ENCODE measurements around the gene SKP1. TPM values are rescaled to one million over a fixed set of nuclear protein-coding genes. Genes with fewer than 3 reads are reported as not detected.
A peak's percentile ranks its signal among the peaks of the same experiment; 100 is the strongest.

The SKP1 gene
- total and polyA plus RNA-seq, 9 of the 15 experiments (the other 6 are each of a cell fraction or from before 2014, with no cell fraction given) = 301 to 2,109 (median 639) TPM

DNA sequence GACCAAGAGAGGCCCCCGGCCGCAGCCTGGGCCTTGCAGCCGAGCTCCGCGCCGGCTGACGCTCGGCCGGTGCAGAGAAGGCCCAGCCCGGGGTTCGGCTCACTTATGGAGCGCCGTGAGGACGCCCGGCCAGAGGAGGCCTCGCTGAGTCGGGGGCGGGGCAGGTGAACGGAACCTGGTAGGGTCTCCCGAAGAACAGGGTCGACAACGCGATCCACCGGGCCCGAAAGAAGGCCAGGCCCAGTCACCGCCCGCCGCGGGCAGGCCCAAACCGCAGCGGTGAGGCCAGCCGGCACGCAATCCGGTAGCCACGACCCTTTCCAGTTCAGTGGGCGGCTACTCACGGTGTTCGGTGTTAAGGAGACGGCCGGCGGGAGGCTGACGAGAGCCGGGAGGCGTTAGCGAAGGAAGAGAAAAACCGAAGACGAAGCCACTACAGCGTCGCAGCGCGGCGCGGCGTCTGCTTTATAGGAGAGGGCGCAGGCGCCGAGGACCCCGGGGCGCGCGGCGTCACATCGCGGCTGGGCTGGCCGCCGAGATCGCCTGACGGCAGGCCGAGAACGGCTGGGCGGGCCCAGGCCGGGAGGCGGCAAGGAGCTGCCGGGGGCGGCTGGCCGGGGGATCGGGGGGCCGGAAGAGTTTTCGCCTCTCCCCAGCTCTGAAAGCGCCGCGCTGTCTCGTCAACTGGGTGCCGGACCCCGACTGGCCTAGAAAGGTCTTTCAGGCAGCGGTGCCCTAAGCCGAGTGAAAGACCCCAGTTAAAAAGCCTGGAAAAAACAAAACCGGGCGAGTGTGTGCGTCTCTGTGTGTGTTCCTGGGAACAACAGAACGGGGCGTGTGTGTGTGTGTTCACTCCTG is at the start of gene SKP1 (continued):
- TF ChIP-seq, protein P1, sequence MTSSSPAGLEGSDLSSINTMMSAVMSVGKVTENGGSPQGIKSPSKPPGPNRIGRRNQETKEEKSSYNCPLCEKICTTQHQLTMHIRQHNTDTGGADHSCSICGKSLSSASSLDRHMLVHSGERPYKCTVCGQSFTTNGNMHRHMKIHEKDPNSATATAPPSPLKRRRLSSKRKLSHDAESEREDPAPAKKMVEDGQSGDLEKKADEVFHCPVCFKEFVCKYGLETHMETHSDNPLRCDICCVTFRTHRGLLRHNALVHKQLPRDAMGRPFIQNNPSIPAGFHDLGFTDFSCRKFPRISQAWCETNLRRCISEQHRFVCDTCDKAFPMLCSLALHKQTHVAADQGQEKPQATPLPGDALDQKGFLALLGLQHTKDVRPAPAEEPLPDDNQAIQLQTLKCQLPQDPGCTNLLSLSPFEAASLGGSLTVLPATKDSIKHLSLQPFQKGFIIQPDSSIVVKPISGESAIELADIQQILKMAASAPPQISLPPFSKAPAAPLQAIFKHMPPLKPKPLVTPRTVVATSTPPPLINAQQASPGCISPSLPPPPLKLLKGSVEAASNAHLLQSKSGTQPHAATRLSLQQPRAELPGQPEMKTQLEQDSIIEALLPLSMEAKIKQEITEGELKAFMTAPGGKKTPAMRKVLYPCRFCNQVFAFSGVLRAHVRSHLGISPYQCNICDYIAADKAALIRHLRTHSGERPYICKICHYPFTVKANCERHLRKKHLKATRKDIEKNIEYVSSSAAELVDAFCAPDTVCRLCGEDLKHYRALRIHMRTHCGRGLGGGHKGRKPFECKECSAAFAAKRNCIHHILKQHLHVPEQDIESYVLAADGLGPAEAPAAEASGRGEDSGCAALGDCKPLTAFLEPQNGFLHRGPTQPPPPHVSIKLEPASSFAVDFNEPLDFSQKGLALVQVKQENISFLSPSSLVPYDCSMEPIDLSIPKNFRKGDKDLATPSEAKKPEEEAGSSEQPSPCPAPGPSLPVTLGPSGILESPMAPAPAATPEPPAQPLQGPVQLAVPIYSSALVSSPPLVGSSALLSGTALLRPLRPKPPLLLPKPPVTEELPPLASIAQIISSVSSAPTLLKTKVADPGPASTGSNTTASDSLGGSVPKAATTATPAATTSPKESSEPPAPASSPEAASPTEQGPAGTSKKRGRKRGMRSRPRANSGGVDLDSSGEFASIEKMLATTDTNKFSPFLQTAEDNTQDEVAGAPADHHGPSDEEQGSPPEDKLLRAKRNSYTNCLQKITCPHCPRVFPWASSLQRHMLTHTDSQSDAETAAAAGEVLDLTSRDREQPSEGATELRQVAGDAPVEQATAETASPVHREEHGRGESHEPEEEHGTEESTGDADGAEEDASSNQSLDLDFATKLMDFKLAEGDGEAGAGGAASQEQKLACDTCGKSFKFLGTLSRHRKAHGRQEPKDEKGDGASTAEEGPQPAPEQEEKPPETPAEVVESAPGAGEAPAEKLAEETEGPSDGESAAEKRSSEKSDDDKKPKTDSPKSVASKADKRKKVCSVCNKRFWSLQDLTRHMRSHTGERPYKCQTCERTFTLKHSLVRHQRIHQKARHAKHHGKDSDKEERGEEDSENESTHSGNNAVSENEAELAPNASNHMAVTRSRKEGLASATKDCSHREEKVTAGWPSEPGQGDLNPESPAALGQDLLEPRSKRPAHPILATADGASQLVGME (CRISPR knock-in tag; IDR thresholded peaks at IDR 0.05) = no peak; the same call in 1 of the 2 replicates
- TF ChIP-seq ZNF23 (CRISPR knock-in tag; IDR thresholded peaks at IDR 0.05) (no peak), TAF7 (tag; IDR thresholded peaks at IDR 0.05) (peak; percentile 67), RBM39 (optimal IDR thresholded peaks at IDR 0.05; ENCODE audit: low read depth, low read length) (no peak), SIX5 (IDR thresholded peaks at IDR 0.05; ENCODE audit: borderline replicate concordance in 1 of 2, insufficient read depth in 1 of 2, low read depth in 1 of 2, low read length in 2 of 2) (no peak), SNRNP70 (optimal IDR thresholded peaks at IDR 0.05; ENCODE audit: low read depth, low read length) (no peak), E2F3 (CRISPR knock-in tag; IDR thresholded peaks at IDR 0.05) (0 out of 2 replicates have a peak, but pooled peaks have one; percentile 49), FOXJ2 (tag; IDR thresholded peaks at IDR 0.05) (no peak), NFIX (CRISPR knock-in tag; IDR thresholded peaks at IDR 0.05; ENCODE audit: low read depth) (no peak), BRF1 (IDR thresholded peaks at IDR 0.05; ENCODE audit: borderline replicate concordance, extremely low read depth, insufficient read length) (no peak), SMC3 (conservative IDR thresholded peaks at IDR 0.05; ENCODE audit: insufficient read depth, low read depth, low read length) (no peak), EP400 (IDR thresholded peaks at IDR 0.05) (peak; percentile 84), HDAC8 (tag; IDR thresholded peaks at IDR 0.05) (0 out of 2 replicates have a peak, but pooled peaks have one; percentile 24), FOXM1 (IDR thresholded peaks at IDR 0.05; ENCODE audit: low read depth) (no peak), FOXM1 (CRISPR knock-in tag; IDR thresholded peaks at IDR 0.05; ENCODE audit: low read depth) (peak; percentile 88), FOXJ3 (CRISPR knock-in tag; IDR thresholded peaks at IDR 0.05) (no peak)
- TF ChIP-seq, protein P2, sequence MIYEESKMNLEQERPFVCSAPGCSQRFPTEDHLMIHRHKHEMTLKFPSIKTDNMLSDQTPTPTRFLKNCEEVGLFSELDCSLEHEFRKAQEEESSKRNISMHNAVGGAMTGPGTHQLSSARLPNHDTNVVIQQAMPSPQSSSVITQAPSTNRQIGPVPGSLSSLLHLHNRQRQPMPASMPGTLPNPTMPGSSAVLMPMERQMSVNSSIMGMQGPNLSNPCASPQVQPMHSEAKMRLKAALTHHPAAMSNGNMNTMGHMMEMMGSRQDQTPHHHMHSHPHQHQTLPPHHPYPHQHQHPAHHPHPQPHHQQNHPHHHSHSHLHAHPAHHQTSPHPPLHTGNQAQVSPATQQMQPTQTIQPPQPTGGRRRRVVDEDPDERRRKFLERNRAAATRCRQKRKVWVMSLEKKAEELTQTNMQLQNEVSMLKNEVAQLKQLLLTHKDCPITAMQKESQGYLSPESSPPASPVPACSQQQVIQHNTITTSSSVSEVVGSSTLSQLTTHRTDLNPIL (CRISPR knock-in tag; IDR thresholded peaks at IDR 0.05) = no peak
- TF ChIP-seq, protein P3, sequence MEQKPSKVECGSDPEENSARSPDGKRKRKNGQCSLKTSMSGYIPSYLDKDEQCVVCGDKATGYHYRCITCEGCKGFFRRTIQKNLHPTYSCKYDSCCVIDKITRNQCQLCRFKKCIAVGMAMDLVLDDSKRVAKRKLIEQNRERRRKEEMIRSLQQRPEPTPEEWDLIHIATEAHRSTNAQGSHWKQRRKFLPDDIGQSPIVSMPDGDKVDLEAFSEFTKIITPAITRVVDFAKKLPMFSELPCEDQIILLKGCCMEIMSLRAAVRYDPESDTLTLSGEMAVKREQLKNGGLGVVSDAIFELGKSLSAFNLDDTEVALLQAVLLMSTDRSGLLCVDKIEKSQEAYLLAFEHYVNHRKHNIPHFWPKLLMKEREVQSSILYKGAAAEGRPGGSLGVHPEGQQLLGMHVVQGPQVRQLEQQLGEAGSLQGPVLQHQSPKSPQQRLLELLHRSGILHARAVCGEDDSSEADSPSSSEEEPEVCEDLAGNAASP (IDR thresholded peaks at IDR 0.05) = no peak
- TF ChIP-seq, protein P4, sequence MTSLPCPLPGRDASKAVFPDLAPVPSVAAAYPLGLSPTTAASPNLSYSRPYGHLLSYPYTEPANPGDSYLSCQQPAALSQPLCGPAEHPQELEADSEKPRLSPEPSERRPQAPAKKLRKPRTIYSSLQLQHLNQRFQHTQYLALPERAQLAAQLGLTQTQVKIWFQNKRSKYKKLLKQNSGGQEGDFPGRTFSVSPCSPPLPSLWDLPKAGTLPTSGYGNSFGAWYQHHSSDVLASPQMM (CRISPR knock-in tag; IDR thresholded peaks at IDR 0.05) = no peak

Measured in K562 (cell line).